GM18502 (cell line): ENCODE results near the gene MTPN.

Experiments
- ATAC-seq: cut with Tn5 transposase; IDR thresholded peaks from one replicate; pipeline ENCODE4 v1.9.1; 2021; ENCODE audit warnings: mild to moderate bottlenecking; ENCODE audit not compliant: unreplicated experiment, poor library complexity

The MTPN gene

DNA sequence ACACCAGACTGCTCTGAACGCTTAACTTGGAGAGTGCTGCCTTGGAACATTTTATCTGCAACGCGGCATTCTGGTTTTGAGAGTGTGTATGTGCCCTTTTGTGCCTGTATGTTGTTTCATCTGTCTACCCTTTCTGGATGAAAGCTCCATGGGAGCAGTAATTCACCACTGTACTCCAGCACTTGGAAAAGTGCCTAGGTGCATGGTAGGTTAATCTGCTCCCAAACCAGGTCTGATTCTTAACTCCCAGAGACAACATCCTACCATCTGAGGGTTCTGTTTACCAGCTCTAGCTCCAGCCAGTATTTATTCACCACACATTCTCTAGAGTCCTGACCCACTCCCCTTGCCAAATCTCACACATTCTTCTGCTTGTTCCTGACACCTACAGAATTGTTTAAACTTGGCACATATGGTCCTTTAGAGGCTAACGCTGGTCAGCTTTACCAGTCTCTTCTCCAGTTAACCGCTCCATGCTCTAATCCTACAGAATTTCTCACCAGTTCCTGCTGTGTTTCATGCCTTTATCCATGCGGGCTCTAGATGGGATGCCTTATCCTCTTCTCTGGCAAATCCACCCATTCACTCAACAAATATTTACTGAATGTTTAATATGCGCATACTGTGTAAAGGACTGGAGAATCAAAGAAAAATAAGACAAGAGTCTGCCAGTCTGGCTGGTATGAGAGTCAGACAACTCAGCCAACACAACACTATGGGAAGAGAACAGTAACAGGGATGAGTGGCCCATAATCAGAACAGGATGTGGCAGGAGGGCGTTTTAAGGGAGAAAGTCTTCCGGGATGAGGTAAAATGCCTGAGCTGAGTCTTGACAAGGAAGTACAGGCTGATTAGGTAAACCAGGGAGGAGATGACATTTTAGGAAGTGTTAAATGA lies 46.3 kb downstream of the MTPN start:
- ATAC-seq = no peak

DNA sequence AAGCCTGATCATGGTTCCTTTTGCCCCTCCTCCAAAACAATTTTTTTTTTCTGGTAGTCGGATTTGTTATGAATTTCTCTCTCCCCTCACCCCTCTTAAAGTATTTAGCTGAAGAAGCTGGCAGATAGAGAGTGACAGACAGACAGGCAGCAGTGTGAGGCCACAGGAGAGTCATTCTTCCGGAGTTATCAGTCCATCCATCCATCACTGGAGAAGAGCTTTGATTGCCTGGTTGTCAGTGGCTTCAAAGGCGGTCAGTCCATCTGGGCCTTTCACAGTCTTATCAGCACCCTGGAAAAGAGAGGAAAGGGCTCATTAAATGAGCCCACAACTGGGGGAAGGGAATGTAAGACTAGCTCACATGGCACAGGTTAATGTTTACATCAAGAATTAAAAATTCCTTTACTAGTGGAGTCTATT lies 47.4 kb downstream of the MTPN start:
- ATAC-seq = no peak

DNA sequence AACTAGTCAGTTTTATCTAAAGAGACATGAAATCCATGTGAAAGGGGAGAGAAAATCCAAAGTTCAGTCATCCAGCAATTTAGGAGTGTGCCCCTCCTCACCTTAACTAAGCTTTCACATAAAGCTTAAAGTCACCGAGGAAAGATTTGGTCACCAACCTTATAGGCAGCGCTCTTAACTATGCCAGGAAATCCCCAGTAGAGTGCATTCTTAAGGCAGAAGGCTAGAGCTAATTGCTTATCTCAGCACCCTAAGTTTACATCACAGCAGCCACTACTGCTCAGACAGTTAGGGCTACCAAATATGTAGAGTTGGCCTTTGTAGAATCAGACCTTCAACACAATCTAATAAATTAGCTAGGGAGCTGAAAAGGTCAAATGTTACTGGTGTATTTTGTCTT lies 47.9 kb downstream of the MTPN start:
- ATAC-seq = no peak

DNA sequence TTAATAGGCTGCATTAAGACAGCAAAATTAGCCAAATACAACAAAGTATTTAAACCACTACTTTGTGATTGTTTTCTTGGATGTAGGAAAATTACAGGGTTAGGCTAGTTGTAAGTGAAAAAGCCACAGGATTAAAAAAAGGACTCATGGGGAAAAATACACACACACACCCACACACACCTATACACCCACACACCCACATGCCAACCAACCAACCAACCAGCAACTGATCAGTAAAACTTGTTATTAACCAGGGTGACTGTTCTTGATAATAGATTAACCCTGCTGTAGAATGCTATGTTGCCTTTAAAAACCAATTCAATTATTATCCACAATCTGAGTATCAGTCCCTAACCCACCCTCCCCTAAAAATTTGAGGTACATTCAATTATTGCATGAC lies 49.0 kb downstream of the MTPN start:
- no peak for ATAC-seq

DNA sequence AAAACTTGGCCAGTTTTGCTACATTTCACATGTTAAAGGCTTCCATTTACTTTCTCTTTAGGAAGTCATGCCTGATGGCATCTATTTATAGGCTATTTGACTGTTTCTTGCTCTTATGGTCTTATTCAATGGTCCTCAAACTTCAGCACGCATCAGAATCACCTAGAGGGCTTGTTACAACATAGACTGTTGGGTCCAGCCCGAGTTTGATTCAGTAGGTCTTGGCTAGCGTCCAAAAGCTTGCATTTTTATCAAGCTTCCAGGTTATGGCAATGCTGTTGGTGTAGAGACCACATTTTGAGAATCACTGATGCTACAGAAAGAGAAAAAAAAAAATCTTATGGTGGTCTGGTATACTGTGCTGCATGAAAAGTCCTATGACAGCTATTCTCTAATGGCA lies 51.9 kb downstream of the MTPN start:
- no peak for ATAC-seq

DNA sequence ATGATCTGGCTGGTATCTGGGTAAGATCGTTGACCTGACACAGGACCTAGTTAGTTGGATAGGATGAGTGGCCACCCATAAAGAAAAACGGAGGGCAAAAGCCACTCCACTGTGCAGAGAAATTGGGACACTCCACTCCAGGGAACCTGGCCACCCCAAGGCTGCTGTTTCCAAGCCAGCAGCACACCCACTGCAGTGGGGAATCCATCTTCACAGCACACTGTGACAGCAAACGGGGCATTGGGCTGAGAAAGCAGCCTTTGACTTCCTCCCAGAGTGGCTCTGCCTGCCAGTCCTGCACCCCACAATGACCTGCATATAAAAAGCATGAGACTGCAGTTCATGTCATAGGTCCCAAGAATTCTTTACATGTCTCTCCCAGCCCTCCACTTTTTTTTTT lies 52.9 kb downstream of the MTPN start:
- ATAC-seq = no peak

DNA sequence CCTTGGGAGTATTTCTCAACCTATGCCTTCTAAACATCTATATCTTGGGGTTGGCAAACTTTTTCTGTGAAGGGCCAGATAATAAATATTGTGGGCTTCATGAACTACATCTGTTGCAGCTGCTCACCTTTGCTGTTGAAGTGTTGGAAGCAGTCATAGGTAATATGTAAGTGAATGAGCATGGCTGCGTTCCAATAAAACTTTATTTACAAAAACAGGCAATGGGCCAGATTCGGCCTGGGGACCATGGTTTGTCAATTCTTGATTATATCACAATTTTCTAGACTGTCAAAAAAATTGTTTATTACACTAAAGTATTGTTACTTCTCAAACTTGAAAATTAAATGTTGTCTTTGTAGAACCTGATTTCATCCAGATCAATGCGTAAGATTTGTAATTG lies 54.9 kb downstream of the MTPN start:
- no peak for ATAC-seq

DNA sequence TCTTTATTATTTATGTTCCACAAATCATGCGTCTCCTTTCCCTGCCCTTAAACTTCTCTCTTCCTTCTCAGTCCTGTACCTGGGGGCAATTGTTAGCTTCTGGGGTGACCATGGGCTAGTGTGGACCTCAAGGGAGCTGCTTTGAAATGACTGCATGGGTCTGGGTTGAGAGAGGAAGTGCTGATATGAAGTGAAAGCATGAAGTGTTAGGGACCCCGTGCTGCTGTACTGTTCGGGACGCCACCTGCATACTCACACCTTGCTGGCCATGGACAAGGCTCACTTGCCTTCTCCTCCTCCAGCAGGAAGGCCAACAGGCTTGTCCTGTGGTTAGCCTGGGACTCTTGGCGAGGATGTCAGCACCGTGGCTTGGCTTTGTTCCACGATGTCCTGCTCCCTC lies 56.7 kb downstream of the MTPN start:
- ATAC-seq = no peak

DNA sequence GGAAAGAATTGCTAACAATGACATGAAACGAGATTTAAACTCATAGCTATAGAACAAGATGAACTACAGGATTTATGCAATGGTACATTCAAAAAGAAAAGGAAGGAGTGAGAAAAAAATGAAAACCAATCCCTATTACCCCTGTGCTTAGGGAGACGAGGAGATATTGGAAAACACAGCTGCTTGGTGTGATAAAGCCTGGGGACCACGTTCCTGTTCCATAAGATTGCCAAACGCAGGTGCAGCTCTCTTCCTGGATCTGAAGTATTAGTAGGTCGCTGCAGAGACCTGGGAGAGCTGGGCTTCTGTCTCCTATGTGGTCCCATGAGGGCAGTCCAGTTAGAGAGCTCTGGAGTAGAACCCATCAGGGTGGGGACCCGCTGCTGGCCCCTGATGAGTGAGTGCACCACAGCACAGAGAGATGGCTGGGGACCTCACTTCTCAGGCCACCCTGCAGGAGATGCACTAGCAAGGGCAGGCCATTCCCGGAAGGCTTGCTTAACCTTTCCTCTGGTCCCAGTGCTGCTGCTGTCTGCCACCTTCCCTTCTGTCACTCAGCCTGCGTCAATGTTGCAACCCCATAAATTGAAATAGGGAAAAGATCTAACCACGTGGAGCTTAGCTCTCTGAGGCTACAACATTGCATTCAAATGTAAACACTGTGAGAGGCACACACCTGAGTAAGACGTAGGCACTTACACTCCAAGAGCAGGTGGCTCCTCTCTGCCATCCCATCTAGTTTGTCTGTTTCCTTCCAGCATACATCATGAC lies 57.9 kb downstream of the MTPN start:
- no peak for ATAC-seq

DNA sequence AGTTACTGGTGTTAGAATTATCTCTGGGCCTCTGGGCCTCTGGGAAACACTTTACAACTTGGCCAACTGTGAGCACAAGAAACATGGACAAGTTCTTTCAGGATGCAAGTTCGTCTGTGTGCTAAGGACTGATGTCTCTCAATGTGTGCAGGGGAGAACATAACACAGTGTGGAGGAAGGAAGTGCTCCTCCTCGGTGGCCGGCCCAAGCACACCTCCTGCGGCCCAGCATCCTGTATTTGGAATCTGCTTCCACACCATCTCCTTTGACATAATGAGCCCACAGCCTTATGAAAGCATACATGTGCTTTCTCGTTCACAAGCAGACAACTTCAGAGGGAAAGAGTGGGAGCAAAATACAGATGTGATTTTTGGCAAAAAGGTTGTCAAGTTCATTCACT lies 59.0 kb downstream of the MTPN start:
- no peak for ATAC-seq

DNA sequence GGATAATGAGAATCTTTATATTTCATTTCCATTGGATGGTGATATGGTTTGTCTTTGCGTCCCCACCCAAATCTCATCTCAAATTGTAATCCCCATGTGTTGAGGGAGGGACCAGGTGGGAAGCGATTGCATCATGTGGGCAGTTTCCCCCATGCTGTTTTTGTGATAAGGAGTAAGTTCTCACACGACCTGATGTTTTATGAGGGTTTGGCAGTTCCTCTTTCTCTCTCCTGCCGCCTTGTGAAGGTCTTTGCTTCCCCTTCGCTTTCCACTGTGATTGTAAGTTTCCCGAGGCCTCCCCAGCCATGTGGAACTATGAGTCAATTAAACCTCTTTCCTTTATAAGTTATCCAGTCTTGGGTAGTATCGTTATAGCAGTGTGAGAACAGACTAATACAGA lies 59.4 kb downstream of the MTPN start:
- no peak for ATAC-seq

DNA sequence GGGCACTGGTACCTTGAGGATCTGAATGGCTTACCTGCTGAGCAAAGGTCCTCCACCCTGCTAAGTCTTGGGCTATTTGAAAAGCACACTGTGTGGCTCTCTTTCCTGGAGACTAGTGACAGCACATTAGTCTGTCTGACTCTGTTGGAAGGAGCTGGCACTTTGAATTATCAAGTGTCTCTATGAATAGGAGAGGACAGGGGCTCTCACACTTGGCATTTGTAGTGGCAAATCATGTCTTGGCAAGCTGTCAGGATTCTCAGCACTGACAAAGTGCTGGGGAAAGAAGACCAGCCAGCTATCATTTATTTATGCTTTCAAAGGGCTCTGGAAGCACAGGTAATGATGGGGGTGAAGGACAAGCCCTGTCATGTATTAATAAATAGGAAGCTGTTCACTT lies 62.8 kb downstream of the MTPN start:
- ATAC-seq = no peak

DNA sequence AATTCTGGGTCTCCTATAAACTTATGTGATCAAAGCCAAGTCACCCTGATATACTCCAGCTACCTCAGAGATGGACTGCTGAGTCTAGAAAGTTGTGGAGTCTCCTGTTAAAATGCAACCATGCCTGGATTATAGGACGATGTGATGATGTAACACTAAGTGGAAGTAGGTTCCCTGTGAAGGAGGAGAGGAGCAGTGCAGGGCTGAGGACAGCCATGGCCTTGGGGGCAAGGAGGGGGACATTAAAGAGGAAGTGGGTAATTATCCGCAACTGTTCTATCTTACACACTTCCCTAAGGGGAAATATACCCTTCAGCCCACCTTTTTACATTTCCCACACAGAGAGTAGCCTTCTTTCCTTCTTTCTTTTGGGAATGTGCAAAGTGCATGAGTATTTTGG lies 63.8 kb downstream of the MTPN start:
- ATAC-seq = no peak

DNA sequence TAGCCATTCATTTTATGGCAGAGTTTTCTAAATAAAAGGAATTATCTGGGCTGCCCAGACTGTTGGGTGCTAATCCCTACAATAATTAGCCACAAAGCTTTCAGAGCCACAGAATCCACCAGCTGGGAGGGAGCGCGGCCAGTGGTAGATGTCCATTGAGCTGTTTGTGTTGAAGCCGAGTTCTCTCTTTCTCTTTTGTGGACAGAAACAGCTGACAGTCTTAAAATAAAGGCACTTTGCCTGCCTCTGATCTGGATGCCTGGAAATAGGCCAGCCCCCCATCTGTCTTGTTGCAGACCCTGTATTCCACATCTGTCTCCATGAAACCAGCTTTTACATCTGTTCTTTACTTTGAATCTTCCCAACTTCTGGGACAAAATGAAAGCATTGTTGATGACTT lies 66.1 kb downstream of the MTPN start:
- ATAC-seq = no peak

DNA sequence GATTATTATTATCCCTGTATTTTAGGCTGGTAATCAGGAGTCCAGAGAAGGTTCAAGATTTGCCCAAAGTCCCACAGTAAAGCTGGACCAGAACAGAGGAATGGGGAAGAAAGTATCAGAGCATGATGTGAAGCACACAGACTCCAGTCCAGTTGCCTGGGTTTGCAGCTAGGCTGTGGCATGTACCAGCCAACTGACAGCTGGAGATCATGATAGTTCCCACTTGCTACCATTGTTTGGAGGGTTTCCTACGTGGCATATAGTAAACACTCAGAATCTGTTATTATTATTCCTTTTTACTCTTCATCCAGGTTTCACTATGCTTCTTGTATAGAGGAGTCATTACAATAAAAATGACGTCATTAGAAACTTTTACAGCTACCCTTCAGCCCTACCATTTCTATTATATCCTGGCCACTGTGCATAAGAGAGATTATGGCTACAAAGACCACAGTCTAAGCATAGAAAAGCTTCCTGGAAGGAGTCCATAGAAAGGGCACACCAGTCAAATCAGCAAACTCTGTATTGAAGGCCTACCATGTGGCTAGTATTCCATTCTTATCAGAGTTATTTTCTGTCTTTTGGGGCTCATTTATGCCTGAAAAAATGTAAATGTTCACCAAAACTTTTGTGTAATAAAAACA lies 66.6 kb downstream of the MTPN start:
- no peak for ATAC-seq

DNA sequence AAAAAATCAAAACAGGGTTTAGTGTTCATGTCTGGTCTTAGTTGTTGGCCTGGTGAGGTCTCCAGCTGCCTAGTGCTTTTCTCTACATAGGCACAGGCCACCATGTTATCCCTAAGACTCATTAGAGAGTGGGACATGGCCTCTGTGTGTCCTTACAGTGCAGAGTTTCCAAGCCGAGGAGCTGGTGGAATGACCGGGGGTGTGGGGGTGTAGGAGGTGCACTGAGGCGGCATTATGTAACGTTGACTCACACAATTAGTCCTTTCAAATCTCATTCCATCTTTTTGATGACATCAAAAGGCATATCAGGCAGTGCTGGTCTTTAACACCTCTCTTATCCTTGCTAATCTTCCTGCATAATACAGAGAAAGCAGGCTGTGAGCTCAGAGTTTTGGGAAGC lies 71.3 kb downstream of the MTPN start:
- no peak for ATAC-seq

DNA sequence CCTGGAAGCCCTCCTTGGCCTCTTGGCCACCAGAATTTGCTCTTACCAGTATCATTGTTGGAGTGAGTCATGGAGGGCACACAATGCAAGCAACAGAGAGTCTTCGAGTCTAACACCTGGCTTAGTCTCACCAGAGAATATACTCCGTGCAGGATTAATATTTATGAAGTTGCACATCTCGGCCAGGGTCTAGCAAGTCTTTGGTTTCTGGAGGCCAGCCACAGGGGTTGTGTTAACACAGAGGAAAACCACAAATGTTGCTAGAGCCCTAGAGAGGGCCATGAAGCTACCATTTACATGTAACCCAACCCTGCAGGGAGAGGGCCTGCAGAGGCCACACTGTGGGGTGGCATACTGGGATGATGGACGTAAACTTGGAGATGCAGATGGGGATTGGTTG lies 71.8 kb downstream of the MTPN start:
- ATAC-seq = no peak

DNA sequence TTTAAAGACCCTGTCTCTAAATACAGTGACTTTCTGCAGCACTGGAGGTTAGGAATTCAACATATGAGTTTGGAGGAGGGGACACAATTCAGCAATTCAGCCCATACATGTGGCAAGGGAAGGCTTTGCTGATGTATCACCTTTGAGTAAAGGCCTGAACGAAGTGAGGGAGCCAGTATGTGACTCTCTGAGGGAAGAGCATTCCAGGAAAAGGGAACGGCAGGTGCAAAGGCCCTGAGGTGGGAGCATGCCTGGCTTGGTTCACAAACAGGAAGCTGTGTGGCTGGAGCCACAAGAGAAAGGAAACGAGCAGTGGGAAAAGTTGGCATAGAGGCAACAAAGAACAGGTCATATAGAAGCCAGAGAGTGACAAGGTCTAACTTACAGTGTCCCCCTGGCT lies 72.9 kb downstream of the MTPN start:
- no peak for ATAC-seq

DNA sequence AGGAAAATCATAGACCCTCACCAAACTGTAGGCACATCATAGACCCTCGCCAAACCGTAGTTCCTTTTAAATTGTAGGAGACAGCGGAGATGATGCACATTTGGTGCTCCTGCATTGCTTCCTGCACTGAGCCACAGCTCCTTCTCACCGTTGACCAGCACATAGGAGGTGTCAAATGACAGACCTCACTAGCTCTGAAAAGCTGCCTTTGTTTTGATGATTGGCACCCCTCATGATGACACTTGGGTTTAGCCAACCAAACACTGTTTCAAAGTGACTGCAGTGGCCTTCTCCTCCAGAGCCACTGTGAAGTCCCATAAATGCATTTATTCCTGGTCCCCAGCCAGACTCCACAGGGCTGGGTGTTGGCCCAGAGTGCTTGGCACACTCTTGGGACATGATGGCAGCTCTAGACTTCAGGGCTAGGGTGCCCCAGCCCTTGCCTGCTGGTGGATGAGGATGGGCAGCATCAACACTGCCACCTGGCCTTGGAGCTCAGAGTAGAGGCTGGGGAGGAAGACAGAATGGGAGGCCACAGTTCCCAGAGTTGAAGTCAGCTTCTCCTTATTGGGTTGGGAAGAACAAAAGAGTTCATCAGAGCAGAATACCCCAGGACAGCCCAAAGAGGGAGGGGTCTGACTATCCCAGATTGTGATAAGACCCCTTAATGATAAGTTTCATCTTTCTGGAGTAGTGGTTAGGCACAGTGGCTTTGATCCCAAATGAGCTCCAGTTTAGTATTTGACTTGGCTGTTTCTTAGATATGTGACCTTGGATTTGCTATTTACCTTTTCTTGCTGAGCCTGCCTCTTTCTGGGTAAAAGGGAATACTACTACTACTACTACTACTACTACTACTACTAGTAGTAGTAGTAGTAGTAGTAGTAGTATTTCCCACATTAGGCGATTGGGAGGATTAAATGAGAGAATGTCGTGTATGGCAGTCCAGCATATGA lies 75.3 kb downstream of the MTPN start:
- ATAC-seq = no peak

DNA sequence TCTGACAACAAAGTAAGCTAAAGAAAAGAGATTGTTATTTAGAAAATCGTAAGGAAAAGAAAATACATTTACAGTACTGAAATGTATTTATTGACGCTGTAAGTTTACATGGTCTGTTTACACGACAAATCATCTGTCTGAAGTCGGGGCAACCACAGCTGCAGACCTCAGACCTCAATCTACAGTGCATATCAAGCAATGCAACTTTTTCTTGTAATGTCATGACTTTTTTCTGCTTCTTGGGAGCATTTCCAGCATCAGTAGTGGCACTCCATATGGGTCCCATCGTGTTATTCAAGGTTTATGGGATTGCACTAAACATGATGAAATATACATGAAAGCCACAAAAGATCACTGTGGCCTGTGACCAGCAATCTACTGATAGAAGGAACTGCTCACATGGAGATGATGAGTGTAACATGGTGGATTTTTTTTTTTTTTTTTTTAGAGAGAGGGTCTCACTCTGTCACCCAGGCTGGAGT lies 77.1 kb downstream of the MTPN start:
- ATAC-seq = no peak
